ENCODE data around the gene GART. TPM values are rescaled to one million over a fixed set of nuclear protein-coding genes. Genes with fewer than 3 reads are reported as not detected.
A peak's percentile ranks its signal among the peaks of the same experiment; 100 is the strongest.

Gene GART
- total and polyA plus RNA-seq, 2 of the 4 experiments (the other 2 are of a cell fraction) = 29.9 to 73.8 TPM

- Histone ChIP-seq H4K8ac (ENCODE audit: low read depth in 2 of 2, low read length in 2 of 2) (peak overlapping the region; percentile 41 to 63; a peak in 2 of 4 replicates), H3K4ac (ENCODE audit: low read depth, low read length) (peak overlapping the region; percentile 34), H3K4me1 (ENCODE audit: control insufficient read depth, insufficient read depth, low read length) (peaks cover 2% of the 10 kb centered on the region; the same call in 1 of the 2 replicates), H3K79me1 (ENCODE audit: low read depth in 1 of 2, low read length in 2 of 2) (peaks cover 21 to 33% of the 10 kb centered on the region in 2 experiments), H4K91ac (ENCODE audit: insufficient read depth, low read depth, low read length) (peak overlapping the region; percentile 38), H4K20me1 (ENCODE audit: insufficient read depth, low read length) (no peaks in the 10 kb centered on the region; the same call in 1 of the 2 replicates), H2BK5ac (ENCODE audit: low read depth, low read length, poor library complexity, severe bottlenecking) (peak overlapping the region; percentile 65), H2AK9ac (replicated peaks; ENCODE audit: low read depth, low read length, poor library complexity) (peak overlapping the region; percentile 90), H3K9ac (ENCODE audit: low read depth, low read length) (peak overlapping the region; percentile 94), H2BK15ac (ENCODE audit: low read depth, low read length) (no peak overlapping the region; the same call in 2 of the 3 replicates), H2BK20ac (ENCODE audit: low read depth, low read length) (no peak overlapping the region), H3K4me3 (ENCODE audit: insufficient read depth, low read depth, low read length) (peak overlapping the region; percentile 85), H2AFZ (replicated peaks; ENCODE audit: low read length, poor library complexity) (peak overlapping the region; percentile 99), H4K5ac (ENCODE audit: low read depth, low read length) (peak overlapping the region; percentile 6), H3K56ac (ENCODE audit: extremely low read depth, insufficient read depth, low read length) (peak overlapping the region; percentile 90), H3K18ac (ENCODE audit: low read depth, low read length) (no peak overlapping the region; the same call in 1 of the 2 replicates), H3K36me3 (ENCODE audit: control insufficient read depth, insufficient read depth, low read length) (peaks cover 2% of the 10 kb centered on the region; the same call in 1 of the 2 replicates), H3K9me3 (ENCODE audit: control insufficient read depth, insufficient read depth, low read length) (no peaks in the 10 kb centered on the region), H3K27me3 (ENCODE audit: control insufficient read depth, insufficient read depth, low read length) (no peaks in the 10 kb centered on the region), H2BK120ac (ENCODE audit: low read depth, low read length) (no peak overlapping the region), H3K27ac (ENCODE audit: insufficient read depth, low read length) (peak overlapping the region; percentile 80), H3K23ac (ENCODE audit: low read depth, low read length) (peak overlapping the region; percentile 36), H3K4me2 (ENCODE audit: low read depth, low read length) (peak overlapping the region; percentile 92), H2AK5ac (ENCODE audit: low read depth, low read length) (peak overlapping the region; percentile 49; the same call in 1 of the 2 replicates), H3K14ac (replicated peaks; ENCODE audit: low read depth, low read length) (peak overlapping the region; percentile 38), H3K9me1 (ENCODE audit: insufficient read depth, low read length) (peaks cover 4% of the 10 kb centered on the region)
- TF ChIP-seq SMC3 (IDR thresholded peaks at IDR 0.05; ENCODE audit: low read depth, low read length) (no peak), CEBPB (IDR thresholded peaks at IDR 0.05; ENCODE audit: low read depth, low read length) (no peak), CHD1 (IDR thresholded peaks at IDR 0.05; ENCODE audit: low read depth, low read length) (no peak), MXI1 (IDR thresholded peaks at IDR 0.05; ENCODE audit: borderline replicate concordance, low read depth, low read length) (no peak; the same call in 1 of the 2 replicates), MAZ (IDR thresholded peaks at IDR 0.05; ENCODE audit: borderline replicate concordance, low read depth, low read length) (no peak), ELK1 (IDR thresholded peaks at IDR 0.05; ENCODE audit: borderline replicate concordance, low read depth, low read length) (no peak), RAD21 (IDR thresholded peaks at IDR 0.05; ENCODE audit: low read length) (no peak), NFE2L2 (IDR thresholded peaks at IDR 0.05; ENCODE audit: low read depth, low read length) (no peak), MAFK (IDR thresholded peaks at IDR 0.05; ENCODE audit: low read depth, low read length) (no peak), RCOR1 (IDR thresholded peaks at IDR 0.05; ENCODE audit: insufficient replicate concordance, low read length) (no peak), FOS (IDR thresholded peaks at IDR 0.05; ENCODE audit: low read depth, low read length) (no peak), RFX5 (IDR thresholded peaks at IDR 0.05; ENCODE audit: low read depth, low read length) (no peak), CTCF (conservative IDR thresholded peaks at IDR 0.05; ENCODE audit: low read depth, low read length) (no peak), BHLHE40 (IDR thresholded peaks at IDR 0.05; ENCODE audit: low read depth, low read length) (no peak)
- in situ Hi-C loops (cut with MboI; ENCODE audit: low sequenced_read_pairs) (no loop called here), intact Hi-C loops (cut with micrococcal nuclease) (no loop called here), dilution Hi-C loops (cut with HindIII; ENCODE audit: low sequenced_read_pairs, unreplicated experiment) (no loop called here)
- DNase-seq = peak; percentile 20
- POLR2A ChIA-PET (ENCODE audit: unreplicated experiment) = interaction anchor here (1.8 kb wide), 1 partner anchor 12 kb away, joined by 4 read pairs; no protein-coding TSS in a partner anchor
- peak; percentile 37 for ATAC-seq (ENCODE audit: low read depth)
- CTCF ChIA-PET = no interaction called here
- BruUV-seq (replicated peaks) = no TSS peak
- 0% methylated on average over 20 of the region's 57 CpGs; no CpG with 5 or more reads in 1 of the 2 experiments for WGBS, 2 experiments (ENCODE audit: extremely low coverage in 2 of 2, insufficient read length in 1 of 2)
Measured at GRCh38 chr21:33587792-33588484, 46.0 kb upstream of the GART start.

Data from IMR-90 (cell line).